HG03108 (cell line): ENCODE results near the gene RNF114.
"Not testable (repeated sequence)": the region's sequence is repeated elsewhere in the genome, so short reads cannot be mapped to it uniquely, and the experiment has no call there.

ENCODE experiments used
- ATAC-seq: cut with Tn5 transposase; IDR thresholded peaks from one replicate; pipeline ENCODE4 v1.9.1; 2021; ENCODE audit warnings: moderate library complexity; ENCODE audit not compliant: unreplicated experiment

RNF114 gene

DNA sequence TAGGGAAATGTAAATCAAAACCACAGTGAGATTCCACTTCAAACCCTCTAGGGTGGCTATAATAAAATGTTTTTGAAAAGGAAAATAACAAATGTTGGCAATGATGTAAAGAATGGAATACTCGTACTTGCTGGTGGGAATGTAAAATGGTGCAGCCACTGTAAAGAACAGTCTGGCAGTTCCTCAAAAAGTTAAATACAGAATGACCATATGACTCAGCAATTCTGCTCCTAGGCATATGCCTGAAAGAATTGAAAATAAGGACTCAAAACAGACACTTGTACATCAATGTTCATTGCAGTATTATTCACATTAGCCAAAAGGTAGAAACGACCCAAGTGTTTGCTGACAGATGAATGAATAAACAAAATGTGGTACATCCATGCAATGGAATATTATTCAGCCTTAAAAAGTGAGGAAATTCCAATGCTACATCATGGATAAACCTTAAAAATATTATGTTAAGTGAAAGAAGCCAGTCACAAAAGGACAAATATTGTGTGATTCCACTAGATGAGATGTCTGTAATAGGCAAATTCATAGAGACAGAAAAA is 10.2 kb upstream of the RNF114 start:
- no peak for ATAC-seq

GRCh38 chr20:49928411-49929141 is 7.6 kb upstream of the RNF114 start:
- no peak for ATAC-seq

DNA sequence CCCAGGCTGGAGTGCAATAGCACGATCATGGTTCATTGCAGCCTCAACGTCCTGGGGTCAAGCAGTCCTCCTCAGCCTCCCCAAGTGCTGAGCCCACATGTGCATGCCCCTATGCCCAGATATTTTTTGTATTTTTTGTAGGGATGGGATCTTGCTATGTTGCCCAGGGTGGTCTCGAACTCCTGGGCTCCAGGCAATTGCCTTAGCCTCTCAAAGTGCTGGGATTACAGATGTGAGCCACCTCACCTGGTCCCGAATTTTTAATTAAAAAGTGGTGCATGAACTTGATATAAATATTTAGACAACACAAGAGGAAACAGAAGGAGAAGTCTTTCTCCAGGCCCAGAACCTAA is 7.1 kb upstream of the RNF114 start:
- no peak for ATAC-seq

- ATAC-seq = no peak
Observed at GRCh38 chr20:49935746-49936152, 448 bp upstream of the RNF114 start.

- no peak for ATAC-seq
Observed at GRCh38 chr20:49937027-49937929, 1.1 kb downstream of the RNF114 start.

- no peak for ATAC-seq
Observed at GRCh38 chr20:49938173-49939163, 2.3 kb downstream of the RNF114 start.

GRCh38 chr20:49941456-49941855 is 5.3 kb downstream of the RNF114 start:
- no peak for ATAC-seq

DNA sequence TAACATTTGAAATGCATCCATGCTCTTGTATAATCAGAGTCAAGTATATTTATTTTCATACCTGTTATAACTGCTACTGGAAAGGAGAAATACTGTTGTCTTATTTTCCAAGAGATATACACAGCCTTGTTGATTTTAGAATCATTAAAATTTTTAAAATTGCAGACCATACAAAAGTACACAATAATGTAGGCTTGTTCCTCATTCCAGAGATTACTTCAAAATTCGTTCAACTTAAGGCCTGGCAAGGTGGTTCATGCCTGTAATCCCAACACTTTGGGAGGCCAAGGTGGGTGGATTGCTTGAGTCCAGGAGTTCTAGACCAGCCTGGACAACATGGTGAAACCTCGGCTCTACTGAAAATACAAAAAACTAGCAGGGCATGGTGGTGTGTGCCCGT is 6.1 kb downstream of the RNF114 start:
- ATAC-seq = no peak

GRCh38 chr20:49942942-49943341 is 6.7 kb downstream of the RNF114 start:
- ATAC-seq = no peak

DNA sequence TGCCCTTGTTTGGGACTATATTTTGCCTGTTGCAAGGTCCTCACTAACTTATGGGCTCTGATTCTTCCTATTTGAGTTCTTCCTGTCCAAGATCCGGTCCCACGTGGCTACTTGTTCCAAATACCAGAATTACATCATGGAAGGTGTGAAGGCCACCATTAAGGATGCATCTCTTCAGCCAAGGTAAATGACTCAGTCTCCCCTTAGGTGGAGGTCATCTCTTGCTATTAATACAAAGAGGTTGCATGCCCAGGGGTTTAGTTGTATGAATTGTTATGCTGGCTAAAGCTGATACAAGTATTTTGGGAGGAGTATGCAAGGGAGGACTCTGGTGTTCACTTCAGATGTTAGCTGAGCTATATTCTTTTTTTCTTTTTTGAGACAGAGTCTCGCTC is 9.1 kb downstream of the RNF114 start:
- ATAC-seq = no peak

DNA sequence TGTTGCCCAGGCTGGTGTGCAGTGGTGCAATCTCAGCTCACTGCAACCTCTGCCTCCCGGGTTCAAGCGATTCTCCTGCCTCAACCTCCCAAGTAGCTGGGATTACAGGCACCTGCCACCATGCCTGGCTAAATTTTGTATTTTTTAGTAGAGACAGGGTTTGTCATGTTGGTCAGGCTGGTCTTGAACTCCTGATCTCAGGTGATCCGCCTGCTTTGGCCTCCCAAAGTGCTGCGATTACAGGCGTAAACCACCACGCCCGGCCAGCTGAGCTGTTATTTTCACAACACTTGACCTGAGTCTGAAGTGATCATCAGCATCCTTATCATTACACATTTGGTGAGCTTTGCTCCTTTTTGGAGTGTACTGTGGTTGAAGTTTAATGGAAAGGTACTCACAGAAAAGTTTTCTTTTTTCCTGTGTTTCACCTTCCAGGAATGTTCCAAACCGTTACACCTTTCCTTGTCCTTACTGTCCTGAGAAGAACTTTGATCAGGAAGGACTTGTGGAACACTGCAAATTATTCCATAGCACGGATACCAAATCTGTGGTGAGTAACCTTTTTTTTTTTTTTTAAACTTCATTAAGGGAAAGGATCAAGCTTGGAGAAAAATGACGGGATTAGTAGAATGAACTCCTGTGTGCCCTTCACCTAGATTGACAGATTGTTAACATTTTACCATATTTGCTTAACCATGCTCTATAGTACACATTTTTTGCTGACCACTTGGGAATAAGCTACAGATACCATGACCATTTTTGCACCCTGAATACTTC is 9.7 kb downstream of the RNF114 start:
- no peak for ATAC-seq

DNA sequence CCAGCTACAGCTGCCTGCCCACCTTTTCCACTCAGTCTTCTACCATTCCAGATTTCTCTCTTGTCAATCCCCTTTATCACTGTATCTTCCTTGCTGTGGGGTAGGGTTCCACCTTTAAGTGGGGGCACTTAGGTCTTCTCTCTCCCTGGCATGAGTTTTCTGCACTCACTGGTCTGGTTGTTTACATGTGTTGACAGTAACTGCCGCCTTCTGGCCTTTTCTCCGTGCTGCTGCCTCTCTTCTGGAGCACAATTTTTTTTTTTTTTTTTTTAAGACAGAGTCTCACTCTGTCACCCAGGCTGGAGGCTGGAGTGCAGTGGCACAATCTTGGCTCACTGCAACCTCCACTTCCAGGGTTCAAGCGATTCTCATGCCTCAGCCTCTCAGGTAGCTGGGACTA is 12.0 kb downstream of the RNF114 start:
- no peak for ATAC-seq

DNA sequence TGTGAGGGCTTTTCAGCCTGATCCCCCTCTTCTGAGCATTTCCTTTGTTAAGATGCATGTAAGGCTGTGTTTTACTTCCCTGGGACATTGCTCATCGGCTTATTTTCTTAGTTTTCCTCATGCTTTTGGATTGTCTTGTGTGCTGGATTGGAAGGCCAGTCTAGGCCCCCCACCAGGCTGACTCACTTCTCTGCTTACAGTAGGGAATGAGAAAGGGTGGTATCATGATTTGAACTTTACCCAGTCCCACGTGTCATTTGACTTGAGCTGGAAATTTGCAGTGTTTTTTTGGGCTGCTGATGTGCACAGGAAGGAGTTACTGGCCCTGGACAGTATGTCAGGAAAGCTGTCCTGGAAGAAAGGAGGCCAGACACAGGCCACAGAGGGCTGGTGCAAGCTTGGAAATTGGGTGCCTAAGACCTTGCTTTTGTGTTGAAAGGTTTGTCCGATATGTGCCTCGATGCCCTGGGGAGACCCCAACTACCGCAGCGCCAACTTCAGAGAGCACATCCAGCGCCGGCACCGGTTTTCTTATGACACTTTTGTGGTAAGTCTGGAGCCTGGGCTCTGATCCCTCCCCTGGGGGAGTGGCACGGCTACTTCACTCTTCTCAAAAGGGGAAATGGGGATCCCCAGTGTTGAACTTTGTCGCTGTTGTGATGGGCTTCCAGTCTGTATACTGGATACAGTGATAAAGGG is 12.8 kb downstream of the RNF114 start:
- no peak for ATAC-seq

DNA sequence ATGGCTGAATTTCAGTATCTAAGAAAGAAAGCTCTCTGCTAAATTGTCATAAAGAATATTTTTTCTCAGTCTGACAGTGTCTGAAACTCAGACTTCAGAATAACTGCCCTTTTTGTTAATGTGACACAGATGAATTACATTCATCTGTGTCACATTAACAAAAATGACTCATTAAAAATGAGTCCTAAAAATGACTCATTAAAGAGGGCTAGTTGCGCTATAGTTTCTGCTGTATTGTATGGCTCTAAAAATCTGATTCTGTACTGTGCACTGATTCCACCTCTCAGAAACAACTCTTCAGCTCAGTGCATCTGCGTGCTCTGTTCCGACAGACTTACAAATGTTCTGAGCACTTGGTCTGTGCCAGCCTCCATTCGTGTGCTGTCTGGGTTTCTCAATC is 15.0 kb downstream of the RNF114 start:
- no peak for ATAC-seq

DNA sequence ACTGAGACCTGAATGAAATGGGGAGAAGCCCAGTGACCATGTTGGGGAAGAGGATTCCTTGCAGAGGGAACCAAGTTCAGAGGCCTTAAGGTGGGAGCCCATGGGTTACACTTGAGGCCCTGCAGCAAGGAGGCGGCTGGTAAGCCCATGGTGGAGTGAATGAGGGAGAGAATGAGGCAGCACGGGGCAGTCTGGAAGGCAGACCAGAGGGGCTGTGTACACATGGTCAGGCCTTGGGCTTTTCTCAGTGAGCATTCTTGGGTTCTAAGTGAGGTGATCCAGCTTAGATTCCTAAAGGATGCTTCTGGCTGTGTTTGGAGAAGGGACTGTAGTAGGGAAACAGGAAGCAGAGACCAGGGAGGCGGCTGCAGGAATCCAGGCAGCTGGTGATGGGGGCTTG is 19.0 kb downstream of the RNF114 start:
- ATAC-seq = no peak

DNA sequence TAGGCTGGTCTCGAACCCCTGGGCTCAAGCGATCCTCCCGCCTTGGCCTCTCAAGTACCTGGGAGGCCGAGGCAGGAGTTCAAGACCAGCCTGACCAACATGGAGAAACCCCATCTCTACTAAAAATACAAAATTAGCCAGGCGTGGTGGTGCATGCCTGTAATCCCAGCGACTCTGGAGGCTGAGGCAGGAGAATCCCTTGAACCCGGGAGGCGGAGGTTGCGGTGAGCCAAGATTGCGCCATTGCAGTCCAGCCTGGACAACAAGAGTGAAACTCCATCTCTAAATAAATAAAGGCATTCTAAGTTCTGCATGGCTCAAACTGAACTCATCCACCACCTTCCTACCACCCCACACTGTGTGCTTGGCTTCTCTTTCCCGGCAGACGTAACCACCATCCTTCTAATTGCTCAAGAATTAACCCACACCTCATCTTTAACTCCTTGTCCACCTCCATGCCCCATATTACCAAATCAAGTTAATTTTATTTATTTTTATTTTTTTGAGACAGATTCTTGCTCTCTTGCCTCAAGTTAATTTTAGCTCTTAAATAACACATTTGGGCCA is 19.7 kb downstream of the RNF114 start:
- ATAC-seq = not testable (repeated sequence)

- no peak for ATAC-seq
Observed at GRCh38 chr20:49956689-49957088, 20.5 kb downstream of the RNF114 start.

DNA sequence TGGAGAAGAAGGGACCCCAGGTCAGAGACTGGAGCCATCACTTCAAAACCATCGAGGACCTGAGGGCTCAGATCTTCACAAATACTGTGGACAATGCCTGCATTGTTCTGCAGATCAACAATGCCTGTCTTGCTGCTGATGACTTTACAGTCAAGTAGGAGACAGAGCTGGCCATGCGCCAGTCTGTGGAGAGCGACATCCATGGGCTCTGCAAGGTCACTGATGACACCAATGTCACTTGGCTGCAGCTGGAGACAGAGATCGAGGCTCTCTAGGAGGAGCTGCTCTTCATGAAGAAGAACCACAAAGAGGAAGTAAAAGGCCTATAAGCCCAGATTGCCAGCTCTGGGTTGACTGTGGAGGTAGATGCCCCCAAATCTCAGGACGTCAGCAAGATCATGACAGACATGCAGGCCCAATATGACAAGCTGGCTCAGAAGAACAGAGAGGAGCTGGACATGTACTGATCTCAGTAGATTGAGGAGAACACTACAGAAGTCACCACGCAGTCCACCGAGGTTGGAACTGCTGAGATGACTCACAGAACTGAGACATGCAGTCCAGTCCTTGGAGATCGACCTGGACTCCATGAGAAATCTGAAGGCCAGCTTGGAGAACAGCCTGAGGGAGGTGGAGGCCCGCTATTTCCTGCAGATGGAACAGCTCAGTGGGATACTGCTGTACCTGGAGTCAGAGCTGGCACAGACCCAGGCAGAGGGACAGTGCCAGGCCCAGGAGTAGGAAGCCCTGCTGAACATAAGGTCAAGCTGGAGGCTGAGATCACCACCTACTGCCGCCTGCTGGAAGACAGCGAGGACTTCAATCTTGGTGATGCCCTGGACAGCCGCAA is 21.1 kb downstream of the RNF114 start:
- not testable (repeated sequence) for ATAC-seq
